Measurements from ENCODE around the gene MCTP2. TPM values are rescaled to one million over a fixed set of nuclear protein-coding genes. Genes with fewer than 3 reads are reported as not detected.

MCTP2 gene
- total RNA-seq, 5 donors from 2014 or later (not counting 1 experiment from before 2014, with no cell fraction given) = 16.0 to 31.3 (median 22.4) TPM

DNA sequence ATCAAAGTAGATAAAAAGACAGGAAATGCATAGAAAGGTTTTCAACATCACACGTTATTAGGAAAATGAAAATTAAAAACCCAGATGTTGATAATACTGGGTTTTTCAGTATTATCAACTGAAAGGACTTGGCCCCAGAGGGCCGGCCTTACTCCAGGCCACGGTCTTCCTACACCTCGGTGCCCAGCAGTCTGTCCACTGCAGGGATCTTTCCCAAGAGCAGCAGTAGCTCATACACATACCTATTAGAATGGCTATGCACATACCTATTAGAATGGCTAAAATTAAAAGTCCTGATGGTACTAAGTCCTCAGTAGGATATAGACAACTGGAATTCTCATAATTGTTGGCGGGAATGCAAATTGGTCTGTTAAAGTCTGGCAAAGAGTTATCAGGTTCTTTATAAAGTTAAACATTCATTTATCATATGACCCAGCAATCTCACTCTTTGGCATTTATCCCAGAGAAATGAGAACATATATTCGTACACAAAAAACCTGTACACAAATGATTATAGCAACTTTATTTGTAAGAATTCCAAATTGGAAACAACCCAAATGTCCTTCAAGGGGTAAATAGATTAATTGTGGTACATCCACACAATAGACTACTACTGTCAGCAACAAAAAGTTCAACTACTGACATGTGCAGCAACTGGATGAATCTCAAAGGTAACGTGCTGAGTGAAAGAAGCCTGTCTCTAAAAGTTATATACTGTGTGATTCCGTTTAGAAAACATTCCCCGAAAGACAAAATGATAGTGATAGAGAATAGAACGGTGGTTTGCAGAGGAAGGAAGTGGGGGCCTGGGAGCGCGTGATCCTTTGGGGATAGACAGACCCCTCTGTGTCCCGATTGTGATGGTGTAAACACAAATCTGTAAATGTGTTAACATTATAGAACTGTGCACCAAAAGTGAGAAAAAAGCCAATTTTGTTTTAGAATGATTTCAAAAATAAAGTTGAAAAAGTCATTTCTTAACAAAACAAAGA lies 62.3 kb downstream of the MCTP2 start:
- no peak for DNase-seq
- peaks cover 0 to 10% (median 0%) of the 10 kb centered on the region in 3 donors for H3K9me3 Mint-ChIP-seq
- H3K4me1 Mint-ChIP-seq = peaks cover 34 to 58% (median 44%) of the 10 kb centered on the region in 3 donors
- Histone ChIP-seq H3K9me3 (no peaks in the 10 kb centered on the region), H3K27ac (ENCODE audit: low read length) (no peak overlapping the region), H3K4me1 (ENCODE audit: control insufficient read depth in 1 of 2, extremely low read depth in 1 of 2, insufficient read depth in 2 of 2, low read length in 2 of 2) (peaks cover 5 to 8% of the 10 kb centered on the region in 2 experiments), H3K36me3 (ENCODE audit: control insufficient read depth in 2 of 2, extremely low read depth in 1 of 2, insufficient read depth in 1 of 2, low read length in 1 of 2) (peaks cover 0 to 3% of the 10 kb centered on the region in 2 donors), H3K4me3 (ENCODE audit: control insufficient read depth in 1 of 2, extremely low read depth in 1 of 2, low read length in 1 of 2) (no peak overlapping the region), H3K27me3 (replicated peaks in 1 of 2; ENCODE audit: control insufficient read depth in 2 of 2, extremely low read depth in 1 of 2, insufficient read depth in 2 of 2, low read length in 1 of 2) (no peaks in the 10 kb centered on the region)
- ATAC-seq (replicated peaks in 1 of 4) = no peak
- ChIA-PET CTCF (interaction anchor here in 1 of 2 donors (0.7 kb wide), 1 partner anchor 7 kb away, joined by 6 read pairs; no protein-coding TSS in a partner anchor), POLR2A (interaction anchor here in 1 of 2 donors (0.6 kb wide), 1 partner anchor 8 kb away, joined by 3 read pairs; no protein-coding TSS in a partner anchor)
- peaks cover 6% of the 10 kb centered on the region for H3K36me3 Mint-ChIP-seq
- H3K27me3 Mint-ChIP-seq = no peaks in the 10 kb centered on the region
- 59% methylated on average over 3 of the region's 13 CpGs for WGBS (ENCODE audit: insufficient coverage)
- no peak overlapping the region for H3K27ac Mint-ChIP-seq
- no peak overlapping the region for H3K4me3 Mint-ChIP-seq

DNA sequence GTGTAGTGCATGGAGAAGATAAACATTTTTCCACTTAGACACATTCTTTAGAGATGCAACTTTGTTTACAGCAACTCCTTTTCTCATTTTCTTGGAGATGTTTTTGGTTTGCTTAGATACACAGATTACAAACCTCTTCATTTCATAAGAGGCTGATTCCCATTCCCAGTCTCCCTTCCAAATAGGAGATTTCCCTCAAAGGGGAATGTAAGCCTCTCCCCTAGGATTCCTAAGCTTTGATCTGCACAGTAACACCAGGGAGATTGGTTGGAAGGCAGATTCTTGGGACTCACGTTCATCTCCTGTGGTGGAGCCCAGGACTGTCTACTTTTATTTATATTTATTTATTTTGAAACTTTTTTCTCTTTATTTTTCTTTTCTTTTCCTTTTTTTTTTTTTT lies 63.2 kb downstream of the MCTP2 start:
- Mint-ChIP-seq H3K4me1 (peaks cover 34 to 58% (median 44%) of the 10 kb centered on the region in 3 donors), H3K9me3 (peaks cover 0 to 6% (median 0%) of the 10 kb centered on the region in 3 donors), H3K36me3 (peaks cover 6% of the 10 kb centered on the region), H3K27me3 (no peaks in the 10 kb centered on the region), H3K27ac (no peak overlapping the region), H3K4me3 (no peak overlapping the region)
- Histone ChIP-seq H3K36me3 (ENCODE audit: control insufficient read depth in 2 of 2, extremely low read depth in 1 of 2, insufficient read depth in 1 of 2, low read length in 1 of 2) (peaks cover 0 to 3% of the 10 kb centered on the region in 2 donors), H3K27ac (ENCODE audit: low read length) (no peak overlapping the region), H3K9me3 (no peaks in the 10 kb centered on the region), H3K4me1 (ENCODE audit: control insufficient read depth in 1 of 2, extremely low read depth in 1 of 2, insufficient read depth in 2 of 2, low read length in 2 of 2) (peaks cover 5 to 8% of the 10 kb centered on the region in 2 experiments), H3K27me3 (replicated peaks in 1 of 2; ENCODE audit: control insufficient read depth in 2 of 2, extremely low read depth in 1 of 2, insufficient read depth in 2 of 2, low read length in 1 of 2) (no peaks in the 10 kb centered on the region), H3K4me3 (ENCODE audit: control insufficient read depth in 1 of 2, extremely low read depth in 1 of 2, low read length in 1 of 2) (no peak overlapping the region)
- WGBS (ENCODE audit: insufficient coverage) = no CpG with 5 or more reads among the region's 1 CpG
- no peak for DNase-seq
- no peak for ATAC-seq (replicated peaks in 1 of 4)
- CTCF ChIA-PET = interaction anchor here in 1 of 2 donors (0.7 kb wide), 1 partner anchor 8 kb away, joined by 6 read pairs; no protein-coding TSS in a partner anchor
- POLR2A ChIA-PET = no interaction called here

DNA sequence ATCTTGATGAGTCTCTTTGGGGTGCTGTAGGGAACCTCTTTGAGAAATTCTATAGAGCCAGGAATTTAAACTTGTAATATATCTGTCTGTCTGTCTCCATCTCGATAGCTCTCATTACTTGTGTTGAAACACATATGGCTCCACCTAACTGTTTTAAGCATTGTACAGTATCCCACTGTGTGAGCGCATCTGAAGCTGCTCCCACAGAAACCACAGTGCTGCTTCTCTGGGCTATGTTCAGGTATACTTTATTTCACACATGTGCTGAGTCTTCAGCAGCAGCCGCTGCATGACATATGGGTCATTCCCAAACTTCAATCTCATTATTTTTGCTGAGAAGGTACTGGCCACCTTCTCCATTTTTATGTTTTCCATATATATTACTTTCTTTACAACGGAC lies 63.9 kb downstream of the MCTP2 start:
- Mint-ChIP-seq H3K36me3 (peaks cover 7% of the 10 kb centered on the region), H3K4me1 (peaks cover 34 to 59% (median 44%) of the 10 kb centered on the region in 3 donors), H3K27me3 (no peaks in the 10 kb centered on the region), H3K9me3 (peaks cover 0 to 4% (median 0%) of the 10 kb centered on the region in 3 donors), H3K27ac (no peak overlapping the region), H3K4me3 (no peak overlapping the region)
- Histone ChIP-seq H3K27ac (ENCODE audit: low read length) (no peak overlapping the region), H3K4me1 (ENCODE audit: control insufficient read depth in 1 of 2, extremely low read depth in 1 of 2, insufficient read depth in 2 of 2, low read length in 2 of 2) (peaks cover 5 to 8% of the 10 kb centered on the region in 2 experiments), H3K4me3 (ENCODE audit: control insufficient read depth in 1 of 2, extremely low read depth in 1 of 2, low read length in 1 of 2) (no peak overlapping the region), H3K9me3 (no peaks in the 10 kb centered on the region), H3K36me3 (ENCODE audit: control insufficient read depth in 2 of 2, extremely low read depth in 1 of 2, insufficient read depth in 1 of 2, low read length in 1 of 2) (peaks cover 0 to 3% of the 10 kb centered on the region in 2 donors), H3K27me3 (replicated peaks in 1 of 2; ENCODE audit: control insufficient read depth in 2 of 2, extremely low read depth in 1 of 2, insufficient read depth in 2 of 2, low read length in 1 of 2) (no peaks in the 10 kb centered on the region)
- ChIA-PET POLR2A (no interaction called here), CTCF (interaction anchor here in 1 of 2 donors (0.6 kb wide), 1 partner anchor 66 kb away, joined by 3 read pairs; no protein-coding TSS in a partner anchor)
- ATAC-seq (replicated peaks in 1 of 4) = no peak
- 38% methylated on average over 2 of the region's 4 CpGs for WGBS (ENCODE audit: insufficient coverage)
- DNase-seq = peak in 1 of 35 experiments; percentile 13

DNA sequence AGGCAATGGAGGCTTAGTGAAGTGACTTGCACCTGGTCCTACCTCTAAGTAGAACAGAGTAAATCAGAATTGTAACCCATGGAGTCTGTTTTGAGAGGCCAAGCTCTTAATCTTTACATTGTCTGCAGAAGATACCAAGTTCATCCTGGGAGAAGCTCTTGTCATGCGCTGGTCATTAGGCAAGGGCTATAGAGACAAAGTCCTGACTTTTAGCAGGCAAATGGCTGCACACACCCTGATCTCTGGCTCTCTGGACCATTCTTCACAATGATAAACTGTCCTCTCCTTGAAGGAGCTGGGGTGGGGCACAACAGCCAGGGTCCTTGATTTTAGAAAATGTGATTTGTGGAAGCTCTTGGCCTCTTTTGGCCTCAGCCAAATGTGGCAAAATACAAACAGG lies 65.4 kb downstream of the MCTP2 start:
- Histone ChIP-seq H3K9me3 (no peaks in the 10 kb centered on the region), H3K36me3 (ENCODE audit: control insufficient read depth in 2 of 2, extremely low read depth in 1 of 2, insufficient read depth in 1 of 2, low read length in 1 of 2) (peaks cover 0 to 6% of the 10 kb centered on the region in 2 donors), H3K27ac (ENCODE audit: low read length) (no peak overlapping the region), H3K4me3 (ENCODE audit: control insufficient read depth in 1 of 2, extremely low read depth in 1 of 2, low read length in 1 of 2) (no peak overlapping the region), H3K4me1 (ENCODE audit: control insufficient read depth in 1 of 2, extremely low read depth in 1 of 2, insufficient read depth in 2 of 2, low read length in 2 of 2) (peaks cover 5 to 8% of the 10 kb centered on the region in 2 experiments), H3K27me3 (replicated peaks in 1 of 2; ENCODE audit: control insufficient read depth in 2 of 2, extremely low read depth in 1 of 2, insufficient read depth in 2 of 2, low read length in 1 of 2) (no peaks in the 10 kb centered on the region)
- ATAC-seq (replicated peaks in 1 of 4) (no peak), DNase-seq (no peak)
- Mint-ChIP-seq H3K4me3 (no peak overlapping the region), H3K4me1 (peaks cover 34 to 55% (median 44%) of the 10 kb centered on the region in 3 donors), H3K27me3 (no peaks in the 10 kb centered on the region), H3K36me3 (peaks cover 19% of the 10 kb centered on the region), H3K27ac (no peak overlapping the region), H3K9me3 (no peaks in the 10 kb centered on the region)
- CTCF ChIA-PET = interaction anchor here in 1 of 2 donors (1.4 kb wide), 1 partner anchor 9 kb away, joined by 6 read pairs; no protein-coding TSS in a partner anchor
- POLR2A ChIA-PET = no interaction called here
- 100% methylated on average over 1 of the region's 1 CpG for WGBS (ENCODE audit: insufficient coverage)

DNA sequence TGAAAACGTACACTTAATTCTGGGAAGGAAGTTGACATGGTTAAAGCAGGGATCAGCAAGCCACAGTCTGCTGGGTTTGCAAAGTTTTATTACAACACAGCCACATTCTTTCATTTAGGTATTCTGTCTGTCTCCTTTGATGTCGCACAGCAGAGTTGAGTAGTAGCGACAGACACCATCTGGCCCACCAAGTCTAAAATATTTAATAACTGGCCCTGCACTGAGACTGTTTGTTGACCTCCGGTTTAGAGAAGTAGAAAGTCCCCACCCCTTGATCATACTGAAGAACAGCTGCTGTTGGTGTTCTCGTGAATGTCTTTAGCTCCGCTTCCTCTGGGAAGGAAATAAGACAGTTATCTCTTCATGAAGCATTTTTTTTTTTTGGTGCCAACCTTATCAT lies 66.2 kb downstream of the MCTP2 start:
- peak overlapping the region in 1 of 2 donors; percentile 13 for H3K27ac Mint-ChIP-seq
- CTCF ChIA-PET = interaction anchor here in 1 of 2 donors (1.4 kb wide), 1 partner anchor 10 kb away, joined by 6 read pairs; no protein-coding TSS in a partner anchor
- H3K27ac ChIP-seq (ENCODE audit: low read length) = no peak overlapping the region
- no peak overlapping the region for H3K4me3 Mint-ChIP-seq
- DNase-seq (no peak), ATAC-seq (replicated peaks in 1 of 4) (no peak)
- H3K9me3 ChIP-seq = no peaks in the 10 kb centered on the region
- H3K9me3 Mint-ChIP-seq = peaks cover under 1 to 4% (median 4%) of the 10 kb centered on the region in 3 donors
- POLR2A ChIA-PET = no interaction called here
- H3K4me1 ChIP-seq (ENCODE audit: control insufficient read depth in 1 of 2, extremely low read depth in 1 of 2, insufficient read depth in 2 of 2, low read length in 2 of 2) = peaks cover 5 to 8% of the 10 kb centered on the region in 2 experiments
- peaks cover 28% of the 10 kb centered on the region for H3K36me3 Mint-ChIP-seq
- H3K36me3 ChIP-seq (ENCODE audit: control insufficient read depth in 2 of 2, extremely low read depth in 1 of 2, insufficient read depth in 1 of 2, low read length in 1 of 2) = peaks cover 0 to 7% of the 10 kb centered on the region in 2 donors
- H3K4me1 Mint-ChIP-seq = peaks cover 30 to 46% (median 42%) of the 10 kb centered on the region in 3 donors
- no peak overlapping the region for H3K4me3 ChIP-seq (ENCODE audit: control insufficient read depth in 1 of 2, extremely low read depth in 1 of 2, low read length in 1 of 2)
- WGBS (ENCODE audit: insufficient coverage) = no CpG with 5 or more reads among the region's 6 CpGs
- H3K27me3 Mint-ChIP-seq = no peaks in the 10 kb centered on the region
- no peaks in the 10 kb centered on the region for H3K27me3 ChIP-seq (replicated peaks in 1 of 2; ENCODE audit: control insufficient read depth in 2 of 2, extremely low read depth in 1 of 2, insufficient read depth in 2 of 2, low read length in 1 of 2)

DNA sequence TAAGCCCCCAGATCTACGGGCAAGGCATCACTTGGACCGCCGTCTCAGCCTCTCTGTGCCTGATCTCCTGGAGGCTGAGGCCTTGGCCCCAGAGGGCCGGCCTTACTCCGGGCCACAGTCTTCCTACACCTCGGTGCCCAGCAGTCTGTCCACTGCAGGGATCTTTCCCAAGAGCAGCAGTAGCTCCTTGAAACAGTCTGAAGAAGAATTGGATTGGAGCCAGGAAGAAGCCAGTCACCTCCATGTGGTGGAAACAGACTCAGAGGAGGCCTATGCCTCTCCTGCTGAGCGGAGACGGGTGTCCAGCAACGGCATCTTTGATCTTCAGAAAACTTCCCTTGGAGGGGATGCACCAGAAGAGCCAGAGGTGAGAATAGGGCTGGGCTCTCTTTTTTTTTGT lies 67.0 kb downstream of the MCTP2 start:
- ATAC-seq (replicated peaks in 1 of 4) (no peak), DNase-seq (no peak)
- 98% methylated on average over 6 of the region's 9 CpGs for WGBS (ENCODE audit: insufficient coverage)
- Mint-ChIP-seq H3K9me3 (peaks cover 3 to 4% (median 4%) of the 10 kb centered on the region in 3 donors), H3K4me3 (no peak overlapping the region), H3K27ac (no peak overlapping the region), H3K36me3 (peaks cover 34% of the 10 kb centered on the region), H3K27me3 (no peaks in the 10 kb centered on the region), H3K4me1 (peaks cover 28 to 43% (median 36%) of the 10 kb centered on the region in 3 donors)
- Histone ChIP-seq H3K27ac (ENCODE audit: low read length) (no peak overlapping the region), H3K4me1 (ENCODE audit: control insufficient read depth in 1 of 2, extremely low read depth in 1 of 2, insufficient read depth in 2 of 2, low read length in 2 of 2) (peaks cover 5 to 7% of the 10 kb centered on the region in 2 experiments), H3K9me3 (no peaks in the 10 kb centered on the region), H3K27me3 (replicated peaks in 1 of 2; ENCODE audit: control insufficient read depth in 2 of 2, extremely low read depth in 1 of 2, insufficient read depth in 2 of 2, low read length in 1 of 2) (no peaks in the 10 kb centered on the region), H3K4me3 (ENCODE audit: control insufficient read depth in 1 of 2, extremely low read depth in 1 of 2, low read length in 1 of 2) (no peak overlapping the region), H3K36me3 (ENCODE audit: control insufficient read depth in 2 of 2, extremely low read depth in 1 of 2, insufficient read depth in 1 of 2, low read length in 1 of 2) (peaks cover 0 to 10% of the 10 kb centered on the region in 2 donors)
- ChIA-PET CTCF (no interaction called here), POLR2A (no interaction called here)
